AG08395 (cell line): ENCODE results near the gene MRPL14.

Experiments
- DNase-seq: peaks from one replicate; pipeline ENCODE4 v3.0.0; 2012; ENCODE audit warnings: mixed read lengths, low spot score

Gene MRPL14

DNA sequence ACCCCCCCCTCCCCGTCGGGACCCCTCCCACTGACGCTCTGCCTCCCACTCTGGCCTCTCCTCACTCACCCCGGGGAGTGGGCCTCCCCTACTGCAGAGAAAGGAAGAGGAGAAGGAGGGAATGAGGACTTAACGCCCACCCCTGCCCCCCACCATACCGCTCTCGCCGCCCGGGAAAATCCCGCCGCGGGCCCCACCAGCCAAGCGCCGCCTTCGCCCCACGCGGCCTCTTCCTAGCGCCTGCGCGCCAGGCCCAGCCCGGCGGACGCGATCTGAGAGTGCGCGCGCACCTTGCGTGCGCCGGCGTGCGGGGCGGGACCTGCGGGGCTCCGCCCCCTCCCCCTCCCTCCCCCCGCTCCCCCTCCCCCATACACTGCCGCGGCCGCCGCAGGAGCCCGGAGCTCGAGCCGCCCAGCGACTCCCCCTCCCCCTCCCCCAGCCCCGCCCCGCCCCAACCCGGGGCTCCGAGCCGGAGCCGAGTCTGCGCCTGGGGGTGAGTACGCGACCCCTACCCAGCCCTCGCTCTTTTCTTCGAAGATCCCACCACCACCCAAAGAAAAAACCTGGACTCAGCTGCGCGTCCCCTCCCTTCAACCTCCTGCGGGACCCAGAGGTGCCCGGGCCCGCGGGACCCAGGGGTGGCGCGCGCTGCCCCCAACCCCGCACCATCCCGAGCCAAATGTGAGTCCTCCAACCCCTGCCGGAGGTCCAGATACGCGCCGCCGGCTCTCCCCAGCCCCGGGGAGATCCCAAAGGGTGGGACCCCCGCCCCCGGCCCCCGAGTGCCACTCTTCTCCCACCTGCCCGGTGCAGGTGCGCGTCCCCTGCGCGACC lies at the start of gene MRPL14, which contains the start of gene TMEM63B:
Gene MRPL14, minus strand, starts transcription at position 267 of the 834 bp plus-strand sequence. CDS start 10,841 bp downstream, outside the sequence.
Gene TMEM63B, plus strand, starts transcription at position 369 of the 834 bp plus-strand sequence. CDS start 7,031 bp downstream, outside the sequence.
- DNase-seq, result peak; percentile 100

DNA sequence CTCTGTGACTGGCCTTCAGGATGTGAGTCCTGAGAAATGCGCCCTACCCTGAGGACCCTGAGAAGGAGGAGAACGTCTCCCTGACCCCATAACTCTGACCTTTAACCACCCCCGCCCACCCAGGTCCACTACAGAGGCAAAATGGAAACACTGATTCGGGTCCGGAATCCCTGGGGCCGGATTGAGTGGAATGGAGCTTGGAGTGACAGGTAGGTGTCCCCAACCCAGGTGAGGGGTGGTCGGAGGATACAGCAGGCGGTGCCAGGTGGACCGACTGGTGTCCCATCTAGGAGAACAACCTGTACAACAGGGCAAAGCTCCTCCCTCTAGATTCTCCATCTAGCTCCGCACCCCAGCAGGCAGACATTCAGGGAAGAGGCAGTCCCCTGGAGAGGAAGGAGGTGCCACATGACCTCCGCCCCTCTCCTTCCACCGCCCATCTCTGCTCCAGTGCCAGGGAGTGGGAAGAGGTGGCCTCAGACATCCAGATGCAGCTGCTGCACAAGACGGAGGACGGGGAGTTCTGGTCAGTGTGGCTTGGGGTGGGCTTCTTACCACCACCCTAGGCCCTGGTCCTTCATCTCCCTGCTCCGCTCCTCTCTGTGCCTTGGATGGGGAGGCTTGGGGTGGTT lies 49.0 kb upstream of the MRPL14 start:
- no peak for DNase-seq

GRCh38 chr6:44172731-44173500 lies 45.7 kb upstream of the MRPL14 start:
- DNase-seq, result peak; percentile 94

GRCh38 chr6:44171899-44172546 lies 44.8 kb upstream of the MRPL14 start:
- DNase-seq, result no peak

GRCh38 chr6:44169886-44170570 lies 42.8 kb upstream of the MRPL14 start:
- DNase-seq, result no peak

- DNase-seq, result no peak
Measured at GRCh38 chr6:44169154-44169553, 41.9 kb upstream of the MRPL14 start.

DNA sequence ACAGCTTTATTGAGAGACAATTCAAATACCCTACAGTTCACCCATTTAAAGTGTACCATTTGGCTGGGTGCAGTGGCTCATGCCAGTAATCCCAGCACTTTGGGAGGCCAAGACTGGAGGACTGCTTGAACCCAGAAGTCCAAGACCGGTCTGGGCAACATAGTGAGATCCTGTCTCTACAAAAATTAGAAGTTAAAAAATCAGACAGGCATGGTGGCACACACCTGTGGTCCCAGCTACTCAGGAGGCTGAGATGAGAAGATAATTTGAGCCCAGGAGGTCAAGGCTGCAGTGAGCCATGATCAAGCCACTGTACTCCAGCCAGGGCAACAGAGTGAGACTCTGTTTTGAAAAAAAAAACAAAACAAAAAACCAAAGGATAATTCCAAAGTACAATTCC lies 40.3 kb upstream of the MRPL14 start:
- no peak for DNase-seq

GRCh38 chr6:44166591-44167184 lies 39.4 kb upstream of the MRPL14 start:
- DNase-seq, result no peak

- DNase-seq, result no peak
Measured at GRCh38 chr6:44166116-44166515, 38.9 kb upstream of the MRPL14 start.

DNA sequence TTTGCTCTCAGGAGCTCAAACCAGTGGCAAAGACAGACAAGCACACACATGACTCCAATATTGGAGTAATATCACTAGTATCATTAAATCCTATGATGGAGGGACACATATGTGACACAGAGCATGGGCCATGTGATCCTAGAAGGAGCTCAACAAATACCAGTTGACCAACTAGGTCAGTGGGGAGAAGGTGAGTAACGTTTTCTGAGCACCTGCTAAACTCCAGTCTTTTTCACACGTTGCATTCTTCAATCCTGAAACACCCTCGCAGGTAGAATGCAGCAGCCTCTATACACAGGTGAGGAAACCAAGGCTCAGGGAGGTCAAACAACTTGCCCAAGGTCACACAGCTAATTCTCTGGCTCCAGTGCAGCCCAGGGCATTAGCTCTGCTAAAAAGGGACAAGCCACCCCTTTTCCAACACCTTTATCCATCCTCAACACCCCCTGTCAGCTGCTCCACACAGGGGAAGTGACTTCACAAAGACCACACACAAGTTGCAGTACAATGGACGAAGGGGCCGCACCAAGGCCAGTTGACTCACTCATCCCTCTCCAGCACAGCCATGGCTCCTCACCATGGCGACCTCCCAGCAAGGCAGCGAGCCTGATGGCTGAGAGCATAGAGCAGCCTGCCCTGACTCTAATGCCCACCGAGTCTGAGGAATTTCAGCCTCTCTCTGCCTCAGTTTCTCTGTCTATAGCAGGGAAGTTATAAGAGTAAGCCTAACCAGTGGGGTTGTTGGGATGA lies 35.8 kb upstream of the MRPL14 start:
- no peak for DNase-seq

GRCh38 chr6:44161997-44162338 lies 34.7 kb upstream of the MRPL14 start:
- peak; percentile 76 for DNase-seq

GRCh38 chr6:44158770-44159228 lies 31.5 kb upstream of the MRPL14 start, which contains the start of gene CAPN11:
Gene CAPN11 (plus strand): TSS chr6:44158820. CDS start chr6:44158849, 29 bp downstream.
- no peak for DNase-seq

GRCh38 chr6:44157152-44157521 lies 29.9 kb upstream of the MRPL14 start:
- DNase-seq, result no peak

- no peak for DNase-seq
Measured at GRCh38 chr6:44156494-44157151, 29.4 kb upstream of the MRPL14 start.

DNA sequence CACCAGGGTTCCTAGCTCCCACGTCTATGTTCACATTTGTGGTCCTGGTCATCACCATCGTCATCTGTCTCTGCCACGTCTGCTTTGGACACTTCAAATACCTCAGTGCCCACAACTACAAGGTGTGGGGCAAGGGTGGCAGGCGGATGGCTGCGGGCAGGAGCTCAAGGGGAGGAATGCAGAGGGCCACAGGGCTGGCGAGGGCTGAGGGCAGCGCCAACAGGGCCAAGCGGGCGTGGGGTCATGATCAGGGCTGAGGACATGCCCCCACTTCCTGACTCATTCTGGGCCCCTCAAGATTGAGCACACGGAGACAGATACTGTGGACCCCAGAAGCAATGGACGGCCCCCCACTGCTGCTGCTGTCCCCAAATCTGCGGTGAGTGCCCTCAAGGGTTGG lies 26.8 kb upstream of the MRPL14 start:
- DNase-seq, result no peak

DNA sequence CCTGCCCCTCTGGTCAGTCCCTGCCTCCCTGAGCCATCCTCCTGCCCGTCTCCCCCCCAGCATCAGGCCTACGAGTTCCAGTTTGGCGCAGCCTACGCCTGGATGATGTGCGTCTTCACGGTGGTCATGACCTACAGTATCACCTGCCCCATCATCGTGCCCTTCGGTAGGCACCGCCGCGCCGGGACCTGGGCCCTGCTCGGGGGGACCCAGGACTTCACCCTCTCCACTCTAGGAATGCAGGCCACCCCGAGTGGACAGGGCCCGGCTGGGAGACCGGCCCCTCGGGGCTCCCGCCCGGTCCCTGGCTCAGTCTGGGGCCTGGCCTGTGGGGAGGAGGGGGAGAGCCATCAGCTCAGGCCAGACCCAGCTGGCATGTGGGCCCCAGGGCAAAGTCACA lies 25.3 kb upstream of the MRPL14 start:
- DNase-seq, result no peak

DNA sequence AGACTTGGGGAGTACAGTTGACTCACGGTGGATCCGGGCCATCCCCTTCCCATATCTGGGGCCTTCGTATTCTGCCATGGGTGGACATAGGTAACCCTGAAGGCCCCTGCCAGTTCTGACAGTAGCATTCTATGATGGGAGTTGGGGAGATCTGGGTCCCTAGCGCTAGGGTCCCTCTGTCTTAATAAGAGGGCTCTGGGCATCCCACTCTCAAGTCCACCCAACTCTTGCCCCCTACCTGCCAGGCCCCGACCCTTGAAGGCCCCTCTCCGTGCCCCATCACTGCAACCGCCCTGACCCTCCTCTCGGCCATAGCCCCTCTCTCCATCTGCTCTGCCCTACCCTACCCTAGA lies 24.8 kb upstream of the MRPL14 start:
- no peak for DNase-seq

- DNase-seq, result peak; percentile 85
Measured at GRCh38 chr6:44151348-44152108, 24.3 kb upstream of the MRPL14 start.

- DNase-seq, result no peak
Measured at GRCh38 chr6:44150317-44150917, 23.2 kb upstream of the MRPL14 start.
